ENCODE measurements around the gene ADORA1. TPM values are rescaled to one million over a fixed set of nuclear protein-coding genes. Genes with fewer than 3 reads are reported as not detected.

Gene ADORA1
- total and polyA plus RNA-seq, 2 experiments from 2014 or later = 8.5 to 22.2 TPM

GRCh38 chr1:203214871-203215270 is 87.3 kb downstream of the ADORA1 start:
- Histone ChIP-seq H3K4me3 (no peak overlapping the region), H3K27me3 (no peaks in the 10 kb centered on the region), H3K4me1 (ENCODE audit: low read depth) (no peaks in the 10 kb centered on the region), H3K27ac (no peak overlapping the region), H3K9me3 (ENCODE audit: low read depth) (no peaks in the 10 kb centered on the region), H3K36me3 (no peaks in the 10 kb centered on the region)
- TF ChIP-seq CTCF (IDR thresholded peaks at IDR 0.05; ENCODE audit: low read depth, low read length) = no peak
- no peak for DNase-seq (ENCODE audit: low read depth in 1 of 2, low spot score in 1 of 2)

- no peaks in the 10 kb centered on the region for H3K4me1 ChIP-seq (ENCODE audit: low read depth)
- H3K4me3 ChIP-seq = no peak overlapping the region
- DNase-seq (ENCODE audit: low read depth in 1 of 2, low spot score in 1 of 2) = no peak
- no peaks in the 10 kb centered on the region for H3K36me3 ChIP-seq
- no peaks in the 10 kb centered on the region for H3K27me3 ChIP-seq
- no peaks in the 10 kb centered on the region for H3K9me3 ChIP-seq (ENCODE audit: low read depth)
- H3K27ac ChIP-seq = no peak overlapping the region
- TF ChIP-seq CTCF (IDR thresholded peaks at IDR 0.05; ENCODE audit: low read depth, low read length) = no peak
Observed at GRCh38 chr1:203215573-203215972, 88.0 kb downstream of the ADORA1 start.

- H3K4me3 ChIP-seq = no peak overlapping the region
- TF ChIP-seq CTCF (IDR thresholded peaks at IDR 0.05; ENCODE audit: low read depth, low read length) = peak; percentile 58
- H3K4me1 ChIP-seq (ENCODE audit: low read depth) = no peaks in the 10 kb centered on the region
- DNase-seq (ENCODE audit: low read depth in 1 of 2, low spot score in 1 of 2) = peak; percentile 80 to 81
- H3K27me3 ChIP-seq = no peaks in the 10 kb centered on the region
- no peak overlapping the region for H3K27ac ChIP-seq
- no peaks in the 10 kb centered on the region for H3K36me3 ChIP-seq
- H3K9me3 ChIP-seq (ENCODE audit: low read depth) = no peaks in the 10 kb centered on the region
Observed at GRCh38 chr1:203216274-203217138, 89.0 kb downstream of the ADORA1 start.

Other genes starting within 250 kb of the ADORA1 start
- gene RABIF, start 238.6 kb upstream of the ADORA1 start, total RNA-seq = 2.9 and 6.4 TPM in 2 replicates
- gene RABIF, start 238.6 kb upstream of the ADORA1 start, polyA plus RNA-seq = 7.7 and 22.6 TPM in 2 replicates
- gene KLHL12, start 200.5 kb upstream of the ADORA1 start, total RNA-seq = 24.4 and 39.3 TPM in 2 replicates
- 37.4 and 42.0 TPM in 2 replicates for gene KLHL12, start 200.5 kb upstream of the ADORA1 start, polyA plus RNA-seq
- 105 and 188 TPM in 2 replicates for gene ADIPOR1, start 169.4 kb upstream of the ADORA1 start, total RNA-seq
- 130 and 211 TPM in 2 replicates for gene ADIPOR1, start 169.4 kb upstream of the ADORA1 start, polyA plus RNA-seq
- 36.1 and 79.2 TPM in 2 replicates for gene CYB5R1, start 160.5 kb upstream of the ADORA1 start, total RNA-seq
- gene CYB5R1, start 160.5 kb upstream of the ADORA1 start, polyA plus RNA-seq = 51.1 and 104 TPM in 2 replicates
- gene TMEM183A, start 120.4 kb upstream of the ADORA1 start, total RNA-seq = 67.1 and 109 TPM in 2 replicates
- gene TMEM183A, start 120.4 kb upstream of the ADORA1 start, polyA plus RNA-seq = 56.1 and 99.7 TPM in 2 replicates
- 207 and 215 TPM in 2 replicates for gene PPFIA4, start 101.2 kb upstream of the ADORA1 start, total RNA-seq
- 63.0 and 97.5 TPM in 2 replicates for gene PPFIA4, start 101.2 kb upstream of the ADORA1 start, polyA plus RNA-seq
- gene MYOG, start 41.7 kb upstream of the ADORA1 start, total RNA-seq = 0.18 TPM in 1 of 2 replicates, not detected in the other
- 0.62 TPM in 1 of 2 replicates, not detected in the other for gene MYOG, start 41.7 kb upstream of the ADORA1 start, polyA plus RNA-seq
- gene MYBPH, start 48.1 kb downstream of the ADORA1 start, total RNA-seq = 0.53 and 1.4 TPM in 2 replicates
- 0.86 and 2.1 TPM in 2 replicates for gene MYBPH, start 48.1 kb downstream of the ADORA1 start, polyA plus RNA-seq
- gene CHI3L1, start 59.0 kb downstream of the ADORA1 start, total RNA-seq = 1.8 TPM in 1 of 2 replicates, not detected in the other
- 1.4 TPM in 1 of 2 replicates, not detected in the other for gene CHI3L1, start 59.0 kb downstream of the ADORA1 start, polyA plus RNA-seq
- gene CHIT1, start 101.9 kb downstream of the ADORA1 start, total RNA-seq = 0.03 TPM in 1 of 2 replicates, not detected in the other
- not detected in 2 replicates for gene CHIT1, start 101.9 kb downstream of the ADORA1 start, polyA plus RNA-seq
- gene BTG2, start 177.8 kb downstream of the ADORA1 start, total RNA-seq = 45.6 and 57.9 TPM in 2 replicates
- gene BTG2, start 177.8 kb downstream of the ADORA1 start, polyA plus RNA-seq = 64.2 and 66.0 TPM in 2 replicates
- 2.3 and 8.2 TPM in 2 replicates for gene FMOD, start 223.4 kb downstream of the ADORA1 start, total RNA-seq
- gene FMOD, start 223.4 kb downstream of the ADORA1 start, polyA plus RNA-seq = 3.1 and 7.6 TPM in 2 replicates

Measured in cardiac muscle cell (in vitro differentiated cells and primary cell).